Fibroblast of skin of right biceps (primary cell): ENCODE measurements around the gene INHA.

Experiments used
- DNase-seq: peaks from one replicate; pipeline ENCODE4 v3.0.0-alpha.2; 2013

Gene INHA

GRCh38 chr2:219575566-219576504 is 3.7 kb downstream of the INHA start:
- DNase-seq: no peak

- peak; percentile 24 for DNase-seq
Measured at GRCh38 chr2:219576505-219577388, 4.6 kb downstream of the INHA start.

DNA sequence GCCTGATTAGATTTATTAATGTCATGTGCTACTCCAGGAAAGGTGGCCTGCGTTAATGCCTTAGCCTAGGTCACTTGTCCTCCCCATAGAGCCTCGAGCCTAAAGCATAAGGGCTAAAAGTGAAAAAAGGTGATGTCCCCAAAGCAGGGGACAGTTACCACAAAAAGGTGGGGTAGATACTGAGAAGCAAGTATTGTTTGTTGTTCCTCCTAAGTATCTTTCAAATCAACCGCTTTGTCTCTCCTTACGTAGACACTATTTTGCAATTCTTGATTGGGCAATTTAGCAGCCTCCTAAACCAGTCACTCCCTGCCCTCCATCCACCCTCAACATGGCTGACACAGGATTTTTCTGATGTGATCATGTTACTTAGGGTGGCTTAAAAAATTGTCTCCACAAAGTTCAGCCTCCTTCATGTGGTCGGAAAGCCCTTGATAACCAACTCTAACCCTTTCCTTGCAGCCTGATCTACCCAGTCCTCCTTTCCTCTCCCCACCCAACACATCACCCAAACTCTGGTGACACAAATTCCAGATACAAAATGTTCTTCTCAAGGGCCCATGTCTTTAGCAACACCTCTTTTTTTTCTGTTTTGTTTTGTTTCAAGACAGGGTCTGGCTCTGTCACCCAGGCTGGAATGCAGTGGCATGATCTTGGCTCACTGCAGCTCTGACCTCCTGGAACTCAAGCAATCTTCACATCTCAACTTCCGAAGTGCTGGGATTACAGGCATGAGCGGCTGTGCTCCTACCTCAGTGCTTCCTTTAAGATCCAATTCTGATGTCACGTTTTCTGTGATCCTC is 6.9 kb downstream of the INHA start:
- DNase-seq: no peak

DNA sequence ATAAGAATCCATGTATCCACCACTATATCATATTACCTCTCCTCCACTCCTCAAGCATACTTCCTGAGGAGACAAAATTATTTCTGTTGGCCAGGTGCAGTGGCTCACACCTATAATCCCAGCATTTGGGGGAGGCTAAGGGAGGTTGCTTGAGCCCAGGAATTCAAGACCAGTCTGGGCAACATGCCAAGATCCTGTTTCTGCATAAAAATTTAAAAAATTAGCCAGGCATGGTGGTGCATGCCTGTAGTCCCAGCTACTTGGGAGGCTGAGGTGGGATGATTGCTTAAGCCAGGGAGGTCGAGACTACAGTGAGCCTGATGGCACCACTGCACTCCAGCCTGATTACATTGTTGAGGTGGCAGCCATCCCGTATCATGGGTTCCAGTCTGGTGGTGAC is 9.2 kb downstream of the INHA start:
- DNase-seq: no peak

GRCh38 chr2:219591091-219591490 is 19.0 kb downstream of the INHA start:
- no peak for DNase-seq

DNA sequence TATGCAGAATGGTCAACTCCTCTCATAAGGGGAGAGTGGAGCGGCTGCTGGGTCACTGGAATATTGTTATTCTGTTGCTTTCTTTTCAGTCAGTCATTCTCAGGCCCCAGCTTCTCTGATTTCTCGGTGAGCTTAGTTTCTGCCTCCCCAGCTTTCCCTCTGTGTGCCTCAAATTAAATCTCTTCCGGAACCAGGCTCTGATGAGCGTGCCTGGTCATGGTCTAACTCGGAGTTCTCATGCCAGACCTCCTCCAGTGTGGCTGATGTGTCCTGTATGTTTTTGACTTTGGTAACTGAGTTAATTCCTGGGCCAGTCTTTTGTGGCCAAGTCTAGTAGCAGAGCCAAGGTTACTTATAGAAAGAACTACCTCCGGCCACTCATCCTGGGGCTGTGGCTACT is 20.6 kb downstream of the INHA start:
- no peak for DNase-seq

DNA sequence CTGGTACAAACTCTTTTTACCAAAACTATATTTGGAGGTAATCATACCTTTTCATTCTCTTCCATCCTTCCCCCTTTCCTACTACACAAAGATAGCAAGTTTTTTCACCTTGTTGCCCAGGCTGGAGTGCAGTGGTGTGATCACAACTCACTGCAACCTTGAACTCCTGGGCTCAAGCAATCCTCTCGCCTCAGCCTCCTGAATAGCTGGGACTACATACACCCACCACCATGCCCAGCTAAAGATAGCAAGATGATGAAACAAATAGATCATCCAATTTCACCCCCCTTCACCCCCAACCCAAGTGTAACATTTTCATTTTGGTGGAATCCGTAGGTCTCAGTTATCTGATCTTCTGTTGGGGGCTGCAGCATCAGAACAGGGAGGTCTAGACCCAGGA is 21.0 kb downstream of the INHA start:
- DNase-seq: no peak

- DNase-seq: peak; percentile 33
Measured at GRCh38 chr2:219595256-219595655, 23.1 kb downstream of the INHA start.

DNA sequence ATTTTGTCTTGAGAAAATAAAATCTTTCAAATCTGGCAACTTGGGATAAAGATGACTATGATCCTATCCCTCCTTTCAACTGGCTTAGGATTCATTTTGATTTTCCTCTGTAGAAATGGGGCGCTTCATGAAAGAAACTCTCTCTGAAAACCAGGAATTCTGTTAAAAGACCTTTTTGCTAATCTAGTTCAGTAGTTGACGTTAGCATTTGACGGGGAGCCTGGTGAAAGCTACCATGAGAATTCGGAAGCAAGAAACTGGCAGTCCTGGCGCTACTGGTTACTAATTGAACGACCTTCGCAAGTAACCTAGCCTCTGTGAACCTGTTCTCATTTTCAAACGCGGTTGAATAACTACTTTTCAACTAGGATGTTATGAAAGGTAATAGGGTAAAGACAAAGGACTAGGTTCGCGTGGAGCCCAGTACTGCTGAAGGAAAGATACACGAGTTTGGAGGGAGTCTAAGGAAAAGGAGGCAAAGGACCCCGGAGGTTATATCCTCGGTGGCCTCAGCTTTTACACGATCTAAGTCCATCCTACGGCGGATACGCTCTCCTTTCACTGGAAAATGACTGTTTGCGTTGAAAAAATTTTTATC is 24.9 kb downstream of the INHA start:
- no peak for DNase-seq

DNA sequence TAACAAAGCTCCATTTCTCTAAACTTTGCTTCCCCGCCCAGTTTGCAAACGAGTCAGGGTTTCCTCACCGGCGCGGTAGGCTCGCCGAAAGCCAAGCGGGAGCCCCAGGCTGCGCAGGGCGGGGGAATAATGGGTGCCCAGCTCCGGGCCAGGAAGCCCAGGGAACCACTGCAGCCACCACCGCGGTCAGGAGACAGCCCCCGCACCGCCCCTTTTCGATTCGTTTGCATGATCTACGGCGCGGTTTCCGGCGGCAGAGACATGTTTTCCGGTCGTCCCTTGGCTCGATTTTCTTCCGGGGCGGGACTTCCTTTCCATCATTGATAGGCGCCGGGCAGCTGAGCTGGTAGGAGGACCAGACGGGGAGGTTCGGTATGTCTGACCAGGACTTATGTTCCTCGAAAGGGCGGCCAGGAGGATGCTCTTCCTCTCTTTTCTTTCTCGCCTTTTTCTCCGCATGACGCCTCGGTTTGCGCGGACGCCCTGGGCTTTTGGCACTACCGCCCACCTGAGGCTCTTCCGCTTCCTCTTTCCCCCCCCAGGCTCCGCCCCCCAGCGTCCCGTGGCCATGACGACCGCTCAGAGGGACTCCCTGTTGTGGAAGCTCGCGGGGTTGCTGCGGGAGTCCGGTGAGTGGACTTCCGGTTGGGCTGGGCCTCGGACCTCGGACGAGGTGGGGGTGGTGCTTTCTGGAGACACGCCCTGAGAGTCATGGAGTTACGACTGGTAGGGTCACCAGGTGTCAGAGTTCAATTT is 25.6 kb downstream of the INHA start, which contains the start of gene STK11IP:
Gene STK11IP, plus strand, starts transcription at position 306 of the 756 bp plus-strand sequence. Its CDS starts 263 bp downstream, at position 569.
- DNase-seq: peak; percentile 97

- DNase-seq: no peak
Measured at GRCh38 chr2:219598308-219599078, 26.4 kb downstream of the INHA start.

- no peak for DNase-seq
Measured at GRCh38 chr2:219603771-219604170, 31.7 kb downstream of the INHA start.

- DNase-seq: no peak
Measured at GRCh38 chr2:219605607-219605954, 33.5 kb downstream of the INHA start.

DNA sequence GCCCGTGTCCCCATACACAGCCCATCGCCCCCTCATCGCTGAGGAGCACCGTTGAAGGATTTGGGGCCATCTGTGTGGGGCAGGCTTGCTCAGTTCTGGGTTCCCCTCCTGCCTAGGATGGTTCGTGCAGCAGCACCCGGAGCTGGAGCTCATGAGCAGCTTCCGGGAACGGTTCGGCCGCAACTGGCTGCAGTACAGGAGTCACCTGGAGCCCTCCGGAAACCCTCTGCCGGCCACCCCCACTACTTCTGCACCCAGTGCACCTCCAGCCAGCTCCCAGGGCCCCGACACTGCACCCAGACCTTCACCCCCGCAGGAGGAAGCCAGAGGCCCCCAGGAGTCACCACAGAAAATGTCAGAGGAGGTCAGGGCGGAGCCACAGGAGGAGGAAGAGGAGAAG is 35.8 kb downstream of the INHA start:
- DNase-seq: no peak

DNA sequence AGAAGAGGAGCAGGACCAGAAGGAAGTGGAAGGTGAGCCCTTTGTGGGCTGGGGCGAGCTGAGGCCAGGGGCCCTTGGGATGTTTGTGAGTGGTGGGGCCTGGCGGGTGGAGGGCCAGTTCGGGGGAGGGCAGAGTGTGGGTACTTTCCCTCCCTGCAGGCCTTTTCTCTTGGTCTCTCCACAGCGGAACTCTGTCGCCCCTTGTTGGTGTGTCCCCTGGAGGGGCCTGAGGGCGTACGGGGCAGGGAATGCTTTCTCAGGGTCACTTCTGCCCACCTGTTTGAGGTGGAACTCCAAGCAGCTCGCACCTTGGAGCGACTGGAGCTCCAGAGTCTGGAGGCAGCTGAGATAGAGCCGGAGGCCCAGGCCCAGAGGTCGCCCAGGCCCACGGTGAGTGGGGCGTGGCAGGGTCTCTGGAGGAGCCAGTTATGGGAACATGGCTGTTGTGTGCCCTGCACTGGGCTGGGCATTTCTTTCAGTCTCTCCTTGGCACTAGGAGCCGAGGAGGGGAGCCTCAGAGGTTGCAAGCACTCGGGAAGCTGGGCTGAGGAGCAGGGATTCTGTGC is 36.4 kb downstream of the INHA start:
- DNase-seq: no peak

- DNase-seq: no peak
Measured at GRCh38 chr2:219609149-219609750, 37.1 kb downstream of the INHA start.

DNA sequence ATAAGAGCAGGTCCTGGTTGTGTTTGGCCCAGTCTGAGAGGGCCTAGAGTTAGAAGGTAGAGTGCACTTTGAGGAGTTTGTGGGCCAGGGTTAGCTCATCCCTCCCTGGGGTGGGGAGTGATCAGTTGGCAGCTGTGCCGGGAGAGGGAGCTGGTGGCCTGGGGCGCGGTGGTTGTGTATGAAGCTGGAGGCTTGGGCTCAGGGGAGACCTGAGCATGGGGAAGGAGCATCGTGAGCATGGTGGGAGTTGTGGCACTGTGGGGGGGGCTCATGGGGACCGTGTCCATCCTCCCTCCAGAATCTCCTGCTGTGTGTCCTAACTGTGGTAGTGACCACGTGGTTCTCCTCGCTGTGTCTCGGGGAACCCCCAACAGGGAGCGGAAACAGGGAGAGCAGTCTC is 39.2 kb downstream of the INHA start:
- DNase-seq: no peak

DNA sequence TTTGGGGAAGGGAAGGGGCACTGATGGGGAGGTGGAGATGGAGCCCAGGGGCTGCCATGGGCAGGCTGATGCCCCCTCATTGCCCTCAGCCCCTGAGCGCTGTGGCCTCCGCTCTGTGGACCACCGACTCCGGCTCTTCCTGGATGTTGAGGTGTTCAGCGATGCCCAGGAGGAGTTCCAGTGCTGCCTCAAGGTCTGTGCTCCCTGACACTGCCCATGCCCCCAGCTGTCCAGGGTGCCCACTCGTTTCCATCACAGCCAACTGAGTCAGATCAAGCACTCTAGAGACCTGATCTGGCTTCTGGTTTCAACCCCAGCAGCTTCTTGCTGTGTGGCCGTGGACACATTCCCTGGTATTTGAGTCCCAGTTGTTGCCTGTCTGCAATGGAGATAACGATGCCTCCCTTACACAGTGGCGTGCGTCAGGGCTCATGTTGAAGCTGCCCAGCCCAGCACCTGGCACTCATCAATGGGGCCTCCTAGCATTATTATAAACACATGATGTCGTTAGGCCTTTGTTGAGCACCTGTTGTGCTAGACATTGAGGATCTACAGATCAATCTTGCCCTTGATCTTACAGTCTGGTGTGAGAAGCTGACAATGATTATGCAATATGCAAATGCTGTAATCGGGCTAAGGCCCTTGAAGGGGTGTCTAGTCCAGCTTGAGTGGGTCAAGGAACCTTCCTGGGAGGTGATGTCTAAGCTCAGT is 39.9 kb downstream of the INHA start:
- DNase-seq: no peak

DNA sequence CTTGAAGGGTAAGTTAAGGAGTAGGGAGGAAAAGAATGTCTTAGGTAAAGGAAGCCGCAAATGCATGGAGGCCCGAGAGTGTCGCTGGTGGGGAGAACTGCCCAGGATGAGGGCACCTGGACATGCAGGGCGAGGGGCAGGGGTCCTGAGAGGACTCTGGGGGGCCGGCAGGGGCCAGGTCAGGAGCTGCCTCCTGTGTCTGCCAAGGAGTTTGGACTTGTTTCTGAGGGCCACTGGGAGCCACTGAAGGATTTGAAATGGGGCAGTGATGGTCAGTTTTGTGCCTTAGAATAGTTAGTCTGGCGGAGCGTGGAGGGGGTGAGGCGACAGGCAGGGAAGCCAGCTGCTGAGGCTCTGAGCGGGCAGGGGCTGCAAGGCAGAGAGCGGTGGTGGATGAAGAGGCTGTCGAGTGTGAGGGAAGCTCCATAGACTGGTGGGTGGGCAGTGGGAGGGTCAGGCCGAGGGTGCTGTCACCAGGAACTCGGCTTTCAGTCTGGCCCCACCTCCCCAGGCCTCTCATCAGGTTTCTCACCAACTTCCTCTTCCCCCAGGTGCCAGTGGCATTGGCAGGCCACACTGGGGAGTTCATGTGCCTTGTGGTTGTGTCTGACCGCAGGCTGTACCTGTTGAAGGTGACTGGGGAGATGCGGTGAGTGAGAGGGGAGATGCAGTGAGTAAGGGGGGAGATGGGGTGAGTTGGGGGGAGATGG is 40.6 kb downstream of the INHA start:
- DNase-seq: no peak
